GM23338 (cell line): ENCODE measurements around the gene FAU. TPM values are rescaled to one million over a fixed set of nuclear protein-coding genes. Genes with fewer than 3 reads are reported as not detected.

Source experiments
- ATAC-seq: fragments of 200-7000 bp; cut with Tn5 transposase; 3 replicates; pipeline ENCODE4 v1.9.1; 2020
- DNase-seq: peaks from one replicate; pipeline ENCODE4 v3.0.0-alpha.2; 2015; ENCODE audit warnings: low spot score
- H2AFZ ChIP-seq: fragments of 200-600 bp; sonication (generic); 2 replicates; pipeline ENCODE4 v1.8.0; 2016; ENCODE audit warnings: antibody characterized with exemption, mild to moderate bottlenecking, moderate library complexity
- H3F3A ChIP-seq: fragments of 200-600 bp; sonication (generic); replicated peaks from 2 replicates; pipeline ENCODE4 v1.8.0; 2017; ENCODE audit warnings: antibody characterized with exemption, mixed run types, low read depth
- H3K27ac ChIP-seq: fragments of 200-600 bp; sonication (generic); 2 replicates; pipeline ENCODE4 v1.6.1; 2016; ENCODE audit warnings: low read depth
- H3K27me3 ChIP-seq: fragments of 200-600 bp; sonication (generic); 2 replicates; pipeline ENCODE4 v1.8.0; 2016; ENCODE audit warnings: mild to moderate bottlenecking, mixed run types, moderate library complexity; ENCODE audit not compliant: insufficient read depth
- H3K36me3 ChIP-seq: fragments of 200-600 bp; sonication (generic); 2 replicates; pipeline ENCODE4 v1.8.0; 2016; ENCODE audit warnings: mild to moderate bottlenecking; ENCODE audit not compliant: insufficient read depth
- H3K4me1 ChIP-seq: fragments of 200-600 bp; sonication (generic); 2 replicates; pipeline ENCODE4 v1.8.0; 2016; ENCODE audit warnings: mild to moderate bottlenecking, moderate library complexity; ENCODE audit not compliant: insufficient read depth
- H3K4me2 ChIP-seq: fragments of 200-600 bp; sonication (generic); 2 replicates; pipeline ENCODE4 v1.7.1; 2017; ENCODE audit warnings: mixed run types
- H3K4me3 ChIP-seq: fragments of 200-600 bp; sonication (generic); 2 replicates; pipeline ENCODE4 v1.6.1; 2016; ENCODE audit warnings: mixed run types
- H3K79me2 ChIP-seq: fragments of 200-600 bp; sonication (generic); replicated peaks from 2 replicates; pipeline ENCODE4 v1.8.0; 2017; ENCODE audit warnings: mild to moderate bottlenecking; ENCODE audit not compliant: insufficient read depth
- H3K9me2 ChIP-seq: fragments of 200-600 bp; sonication (generic); 2 replicates; pipeline ENCODE4 v1.8.0; 2017; ENCODE audit not compliant: insufficient read depth
- H4K20me1 ChIP-seq: fragments of 200-600 bp; sonication (generic); replicated peaks from 2 replicates; pipeline ENCODE4 v1.8.0; 2017; ENCODE audit warnings: mild to moderate bottlenecking; ENCODE audit not compliant: insufficient read depth
- H3K27ac Mint-ChIP-seq: 2 replicates; pipeline ENCODE4 v1.8.0; 2020; ENCODE audit warnings: inconsistent platforms, mild to moderate bottlenecking, moderate library complexity, mixed read lengths
- H3K27me3 Mint-ChIP-seq: 3 replicates; pipeline ENCODE4 v1.8.0; 2022; ENCODE audit warnings: low read depth, mild to moderate bottlenecking, moderate library complexity, mixed read lengths, inconsistent platforms; ENCODE audit not compliant: insufficient read depth, poor library complexity
- H3K36me3 Mint-ChIP-seq: 3 replicates; pipeline ENCODE4 v1.8.0; 2021; ENCODE audit warnings: low read depth, mild to moderate bottlenecking, inconsistent platforms, moderate library complexity, mixed read lengths
- H3K4me1 Mint-ChIP-seq: 3 replicates; pipeline ENCODE4 v1.8.0; 2020; ENCODE audit warnings: mild to moderate bottlenecking, inconsistent platforms, mixed read lengths
- H3K4me3 Mint-ChIP-seq: 3 replicates; pipeline ENCODE4 v1.8.0; 2021; ENCODE audit warnings: moderate library complexity, mild to moderate bottlenecking, inconsistent platforms, mixed read lengths
- H3K9me3 Mint-ChIP-seq: 3 replicates; pipeline ENCODE4 v1.8.0; 2020; ENCODE audit warnings: moderate library complexity, mild to moderate bottlenecking, inconsistent platforms, mixed read lengths
- CREB1 ChIP-seq: fragments of 250-450 bp; sonication (Bioruptor Pico); IDR thresholded peaks from 2 replicates; pipeline ENCODE4 v1.5.0; 2020; ENCODE audit warnings: low read depth, mild to moderate bottlenecking, moderate library complexity
- EZH2phosphoT487 ChIP-seq: fragments of 200-600 bp; sonication (generic); IDR thresholded peaks from one replicate; pipeline ENCODE4 v1.8.1; 2018; ENCODE audit warnings: antibody characterized with exemption; ENCODE audit not compliant: unreplicated experiment
- JUNB ChIP-seq: IDR thresholded peaks from one replicate; pipeline ENCODE4 v1.6.1; 2016; ENCODE audit warnings: antibody characterized with exemption; ENCODE audit not compliant: unreplicated experiment
- STAT1 ChIP-seq: IDR thresholded peaks from one replicate; pipeline ENCODE4 v1.6.1; 2016; ENCODE audit warnings: antibody characterized with exemption; ENCODE audit not compliant: unreplicated experiment
- ZNF114 ChIP-seq: fragments of 250-450 bp; sonication (Bioruptor Pico); IDR thresholded peaks from 2 replicates; pipeline ENCODE4 v1.5.0; 2020; ENCODE audit warnings: mild to moderate bottlenecking, moderate library complexity
- ZNF331 ChIP-seq: fragments of 250-450 bp; sonication (Bioruptor Pico); IDR thresholded peaks from 2 replicates; pipeline ENCODE4 v1.5.0; 2020; ENCODE audit warnings: low read depth, mild to moderate bottlenecking, moderate library complexity
- polyA plus RNA-seq: library from polyadenylated mRNA; unstranded; fragments of >200 nt; fragmentation: Nextera tagmentation; extraction: Ambion mirVana; gene quantifications from 2 replicates; pipeline ENCODE4 v1.2.1, GENCODE V29; 2016
- total RNA-seq: library from RNA; depleted of rRNA; stranded (reverse); fragments of >200 nt; shearing (Covaris generic); gene quantifications from 2 replicates; pipeline ENCODE4 v1.2.3, GENCODE V29; 2014
- TF ChIP-seq, protein P1 (sequence below), 2 experiments: fragments of 200-600 bp in 1 of 2; sonication (generic) in 1 of 2; conservative IDR thresholded peaks; 2 replicates each; pipeline versions ENCODE4 v1.5.1 to v1.6.1; 2016 to 2017; ENCODE audit warnings: antibody characterized with exemption in 2 of 2, low read depth in 2 of 2, mild to moderate bottlenecking in 2 of 2, moderate library complexity in 1 of 2
- TF ChIP-seq, protein P2 (sequence below): IDR thresholded peaks from one replicate; pipeline ENCODE4 v1.6.1; 2018; ENCODE audit warnings: antibody characterized with exemption; ENCODE audit not compliant: unreplicated experiment
- TF ChIP-seq, protein P3 (sequence below): fragments of 250-450 bp; sonication (Bioruptor Pico); IDR thresholded peaks from 2 replicates; pipeline ENCODE4 v1.5.0; 2020; ENCODE audit warnings: mild to moderate bottlenecking, moderate library complexity

FAU gene
- total and polyA plus RNA-seq, 2 experiments from 2014 or later = 262 to 1,177 TPM

- Histone ChIP-seq H3K36me3 (peaks cover 7% of the 10 kb centered on the region; the same call in 1 of the 2 replicates), H2AFZ (no peak overlapping the region), H3F3A (0 out of 2 replicates have a peak, but pooled peaks cover 5% of the 10 kb centered on the region), H3K4me2 (no peak overlapping the region), H3K27ac (no peak overlapping the region), H3K27me3 (no peaks in the 10 kb centered on the region), H4K20me1 (peaks cover 2% of the 10 kb centered on the region; the same call in 1 of the 2 replicates), H3K4me3 (no peak overlapping the region), H3K79me2 (peaks cover 46% of the 10 kb centered on the region), H3K9me2 (no peaks in the 10 kb centered on the region), H3K4me1 (peaks cover 6% of the 10 kb centered on the region)
- ATAC-seq = no peak
- no peak overlapping the region for H3K4me3 Mint-ChIP-seq
- no peak for TF ChIP-seq EZH2phosphoT487
- TF ChIP-seq, protein P1, sequence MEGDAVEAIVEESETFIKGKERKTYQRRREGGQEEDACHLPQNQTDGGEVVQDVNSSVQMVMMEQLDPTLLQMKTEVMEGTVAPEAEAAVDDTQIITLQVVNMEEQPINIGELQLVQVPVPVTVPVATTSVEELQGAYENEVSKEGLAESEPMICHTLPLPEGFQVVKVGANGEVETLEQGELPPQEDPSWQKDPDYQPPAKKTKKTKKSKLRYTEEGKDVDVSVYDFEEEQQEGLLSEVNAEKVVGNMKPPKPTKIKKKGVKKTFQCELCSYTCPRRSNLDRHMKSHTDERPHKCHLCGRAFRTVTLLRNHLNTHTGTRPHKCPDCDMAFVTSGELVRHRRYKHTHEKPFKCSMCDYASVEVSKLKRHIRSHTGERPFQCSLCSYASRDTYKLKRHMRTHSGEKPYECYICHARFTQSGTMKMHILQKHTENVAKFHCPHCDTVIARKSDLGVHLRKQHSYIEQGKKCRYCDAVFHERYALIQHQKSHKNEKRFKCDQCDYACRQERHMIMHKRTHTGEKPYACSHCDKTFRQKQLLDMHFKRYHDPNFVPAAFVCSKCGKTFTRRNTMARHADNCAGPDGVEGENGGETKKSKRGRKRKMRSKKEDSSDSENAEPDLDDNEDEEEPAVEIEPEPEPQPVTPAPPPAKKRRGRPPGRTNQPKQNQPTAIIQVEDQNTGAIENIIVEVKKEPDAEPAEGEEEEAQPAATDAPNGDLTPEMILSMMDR (conservative IDR thresholded peaks at IDR 0.05; ENCODE audit: low read depth in 2 of 2) = peak; percentile 13 to 37; a peak in 2 of 4 replicates
- no peaks in the 10 kb centered on the region for H3K9me3 Mint-ChIP-seq
- H3K27ac Mint-ChIP-seq = no peak overlapping the region
- peaks cover 3% of the 10 kb centered on the region for H3K27me3 Mint-ChIP-seq
- H3K36me3 Mint-ChIP-seq = peaks cover 4% of the 10 kb centered on the region
- peaks cover under 1% of the 10 kb centered on the region; the same call in 2 of the 3 replicates for H3K4me1 Mint-ChIP-seq
- DNase-seq = no peak
Observed at GRCh38 chr11:65100674-65101350, 21.1 kb downstream of the FAU start.

DNA sequence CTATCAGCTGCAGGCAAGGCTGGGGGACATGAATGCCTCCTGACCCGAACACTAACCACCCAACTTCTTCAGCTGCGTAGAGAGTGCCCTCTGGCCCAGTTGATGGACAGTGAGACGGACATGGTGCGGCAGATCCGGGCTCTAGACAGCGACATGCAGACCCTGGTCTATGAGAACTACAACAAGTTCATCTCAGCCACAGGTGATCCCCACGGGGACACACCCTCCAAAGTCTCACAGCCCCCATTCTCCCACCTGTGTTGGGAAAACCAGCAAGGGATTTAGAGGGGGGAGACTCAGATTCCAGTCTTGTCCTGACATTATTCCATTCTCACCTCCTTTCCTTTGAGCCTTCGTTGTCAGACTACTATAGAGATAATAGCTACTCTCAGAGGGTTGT lies 25.0 kb downstream of the FAU start:
- no peaks in the 10 kb centered on the region for H3K9me3 Mint-ChIP-seq
- peaks cover 4% of the 10 kb centered on the region; the same call in 1 of the 2 replicates for H3K36me3 ChIP-seq
- H3F3A ChIP-seq = 0 out of 2 replicates have a peak, but pooled peaks cover 5% of the 10 kb centered on the region
- peaks cover 6% of the 10 kb centered on the region for H3K4me1 ChIP-seq
- peak overlapping the region; percentile 97 for H3K4me3 Mint-ChIP-seq
- peak overlapping the region; percentile 70 for H3K4me2 ChIP-seq
- ATAC-seq (no peak), DNase-seq (no peak)
- no peaks in the 10 kb centered on the region; the same call in 1 of the 2 replicates for H4K20me1 ChIP-seq
- H3K9me2 ChIP-seq = no peaks in the 10 kb centered on the region
- no peak overlapping the region for H3K27ac Mint-ChIP-seq
- peak overlapping the region; percentile 96 for H3K4me3 ChIP-seq
- peaks cover 2% of the 10 kb centered on the region; the same call in 2 of the 3 replicates for H3K4me1 Mint-ChIP-seq
- no peaks in the 10 kb centered on the region for H3K27me3 ChIP-seq
- H3K27me3 Mint-ChIP-seq = peaks cover 6% of the 10 kb centered on the region
- no peak overlapping the region for H3K27ac ChIP-seq
- H3K79me2 ChIP-seq = peaks cover 27% of the 10 kb centered on the region
- H2AFZ ChIP-seq = no peak overlapping the region
- H3K36me3 Mint-ChIP-seq = peaks cover 4% of the 10 kb centered on the region; the same call in 2 of the 3 replicates
- TF ChIP-seq, protein P2, sequence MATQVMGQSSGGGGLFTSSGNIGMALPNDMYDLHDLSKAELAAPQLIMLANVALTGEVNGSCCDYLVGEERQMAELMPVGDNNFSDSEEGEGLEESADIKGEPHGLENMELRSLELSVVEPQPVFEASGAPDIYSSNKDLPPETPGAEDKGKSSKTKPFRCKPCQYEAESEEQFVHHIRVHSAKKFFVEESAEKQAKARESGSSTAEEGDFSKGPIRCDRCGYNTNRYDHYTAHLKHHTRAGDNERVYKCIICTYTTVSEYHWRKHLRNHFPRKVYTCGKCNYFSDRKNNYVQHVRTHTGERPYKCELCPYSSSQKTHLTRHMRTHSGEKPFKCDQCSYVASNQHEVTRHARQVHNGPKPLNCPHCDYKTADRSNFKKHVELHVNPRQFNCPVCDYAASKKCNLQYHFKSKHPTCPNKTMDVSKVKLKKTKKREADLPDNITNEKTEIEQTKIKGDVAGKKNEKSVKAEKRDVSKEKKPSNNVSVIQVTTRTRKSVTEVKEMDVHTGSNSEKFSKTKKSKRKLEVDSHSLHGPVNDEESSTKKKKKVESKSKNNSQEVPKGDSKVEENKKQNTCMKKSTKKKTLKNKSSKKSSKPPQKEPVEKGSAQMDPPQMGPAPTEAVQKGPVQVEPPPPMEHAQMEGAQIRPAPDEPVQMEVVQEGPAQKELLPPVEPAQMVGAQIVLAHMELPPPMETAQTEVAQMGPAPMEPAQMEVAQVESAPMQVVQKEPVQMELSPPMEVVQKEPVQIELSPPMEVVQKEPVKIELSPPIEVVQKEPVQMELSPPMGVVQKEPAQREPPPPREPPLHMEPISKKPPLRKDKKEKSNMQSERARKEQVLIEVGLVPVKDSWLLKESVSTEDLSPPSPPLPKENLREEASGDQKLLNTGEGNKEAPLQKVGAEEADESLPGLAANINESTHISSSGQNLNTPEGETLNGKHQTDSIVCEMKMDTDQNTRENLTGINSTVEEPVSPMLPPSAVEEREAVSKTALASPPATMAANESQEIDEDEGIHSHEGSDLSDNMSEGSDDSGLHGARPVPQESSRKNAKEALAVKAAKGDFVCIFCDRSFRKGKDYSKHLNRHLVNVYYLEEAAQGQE = no peak
- TF ChIP-seq ZNF114 (CRISPR knock-in tag) = no peak
- TF ChIP-seq EZH2phosphoT487 = no peak
- TF ChIP-seq CREB1 = no peak
- TF ChIP-seq STAT1 = no peak
- TF ChIP-seq, protein P3, sequence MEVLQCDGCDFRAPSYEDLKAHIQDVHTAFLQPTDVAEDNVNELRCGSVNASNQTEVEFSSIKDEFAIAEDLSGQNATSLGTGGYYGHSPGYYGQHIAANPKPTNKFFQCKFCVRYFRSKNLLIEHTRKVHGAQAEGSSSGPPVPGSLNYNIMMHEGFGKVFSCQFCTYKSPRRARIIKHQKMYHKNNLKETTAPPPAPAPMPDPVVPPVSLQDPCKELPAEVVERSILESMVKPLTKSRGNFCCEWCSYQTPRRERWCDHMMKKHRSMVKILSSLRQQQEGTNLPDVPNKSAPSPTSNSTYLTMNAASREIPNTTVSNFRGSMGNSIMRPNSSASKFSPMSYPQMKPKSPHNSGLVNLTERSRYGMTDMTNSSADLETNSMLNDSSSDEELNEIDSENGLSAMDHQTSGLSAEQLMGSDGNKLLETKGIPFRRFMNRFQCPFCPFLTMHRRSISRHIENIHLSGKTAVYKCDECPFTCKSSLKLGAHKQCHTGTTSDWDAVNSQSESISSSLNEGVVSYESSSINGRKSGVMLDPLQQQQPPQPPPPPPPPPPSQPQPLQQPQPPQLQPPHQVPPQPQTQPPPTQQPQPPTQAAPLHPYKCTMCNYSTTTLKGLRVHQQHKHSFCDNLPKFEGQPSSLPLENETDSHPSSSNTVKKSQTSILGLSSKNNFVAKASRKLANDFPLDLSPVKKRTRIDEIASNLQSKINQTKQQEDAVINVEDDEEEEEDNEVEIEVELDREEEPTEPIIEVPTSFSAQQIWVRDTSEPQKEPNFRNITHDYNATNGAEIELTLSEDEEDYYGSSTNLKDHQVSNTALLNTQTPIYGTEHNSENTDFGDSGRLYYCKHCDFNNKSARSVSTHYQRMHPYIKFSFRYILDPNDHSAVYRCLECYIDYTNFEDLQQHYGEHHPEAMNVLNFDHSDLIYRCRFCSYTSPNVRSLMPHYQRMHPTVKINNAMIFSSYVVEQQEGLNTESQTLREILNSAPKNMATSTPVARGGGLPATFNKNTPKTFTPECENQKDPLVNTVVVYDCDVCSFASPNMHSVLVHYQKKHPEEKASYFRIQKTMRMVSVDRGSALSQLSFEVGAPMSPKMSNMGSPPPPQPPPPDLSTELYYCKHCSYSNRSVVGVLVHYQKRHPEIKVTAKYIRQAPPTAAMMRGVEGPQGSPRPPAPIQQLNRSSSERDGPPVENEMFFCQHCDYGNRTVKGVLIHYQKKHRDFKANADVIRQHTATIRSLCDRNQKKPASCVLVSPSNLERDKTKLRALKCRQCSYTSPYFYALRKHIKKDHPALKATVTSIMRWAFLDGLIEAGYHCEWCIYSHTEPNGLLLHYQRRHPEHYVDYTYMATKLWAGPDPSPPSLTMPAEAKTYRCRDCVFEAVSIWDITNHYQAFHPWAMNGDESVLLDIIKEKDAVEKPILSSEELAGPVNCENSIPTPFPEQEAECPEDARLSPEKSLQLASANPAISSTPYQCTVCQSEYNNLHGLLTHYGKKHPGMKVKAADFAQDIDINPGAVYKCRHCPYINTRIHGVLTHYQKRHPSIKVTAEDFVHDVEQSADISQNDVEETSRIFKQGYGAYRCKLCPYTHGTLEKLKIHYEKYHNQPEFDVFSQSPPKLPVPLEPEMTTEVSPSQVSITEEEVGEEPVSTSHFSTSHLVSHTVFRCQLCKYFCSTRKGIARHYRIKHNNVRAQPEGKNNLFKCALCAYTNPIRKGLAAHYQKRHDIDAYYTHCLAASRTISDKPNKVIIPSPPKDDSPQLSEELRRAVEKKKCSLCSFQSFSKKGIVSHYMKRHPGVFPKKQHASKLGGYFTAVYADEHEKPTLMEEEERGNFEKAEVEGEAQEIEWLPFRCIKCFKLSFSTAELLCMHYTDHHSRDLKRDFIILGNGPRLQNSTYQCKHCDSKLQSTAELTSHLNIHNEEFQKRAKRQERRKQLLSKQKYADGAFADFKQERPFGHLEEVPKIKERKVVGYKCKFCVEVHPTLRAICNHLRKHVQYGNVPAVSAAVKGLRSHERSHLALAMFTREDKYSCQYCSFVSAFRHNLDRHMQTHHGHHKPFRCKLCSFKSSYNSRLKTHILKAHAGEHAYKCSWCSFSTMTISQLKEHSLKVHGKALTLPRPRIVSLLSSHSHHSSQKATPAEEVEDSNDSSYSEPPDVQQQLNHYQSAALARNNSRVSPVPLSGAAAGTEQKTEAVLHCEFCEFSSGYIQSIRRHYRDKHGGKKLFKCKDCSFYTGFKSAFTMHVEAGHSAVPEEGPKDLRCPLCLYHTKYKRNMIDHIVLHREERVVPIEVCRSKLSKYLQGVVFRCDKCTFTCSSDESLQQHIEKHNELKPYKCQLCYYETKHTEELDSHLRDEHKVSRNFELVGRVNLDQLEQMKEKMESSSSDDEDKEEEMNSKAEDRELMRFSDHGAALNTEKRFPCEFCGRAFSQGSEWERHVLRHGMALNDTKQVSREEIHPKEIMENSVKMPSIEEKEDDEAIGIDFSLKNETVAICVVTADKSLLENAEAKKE (CRISPR knock-in tag) = no peak
- no peak for TF ChIP-seq ZNF331 (CRISPR knock-in tag)
- TF ChIP-seq JUNB = no peak
